Stimulated activated naive CD8-positive, alpha-beta T cell treated with anti-CD3 and anti-CD28 coated beads, Interleukin-15, Interleukin-2, amounts not matched to agents 100 ng/mL and 50 ng/mL, for 24 hours (primary cell): ENCODE results near the gene ACTC1.
"Not testable (repeated sequence)": the region's sequence is repeated elsewhere in the genome, so short reads cannot be mapped to it uniquely, and the experiment has no call there.

Source experiments
- H3K27ac Mint-ChIP-seq: one replicate; pipeline ENCODE4 v1.8.0; 2021; ENCODE audit warnings: mild to moderate bottlenecking, mixed read lengths
- H3K27me3 Mint-ChIP-seq: one replicate; pipeline ENCODE4 v1.8.0; 2021; ENCODE audit warnings: mixed read lengths
- H3K36me3 Mint-ChIP-seq: one replicate; pipeline ENCODE4 v1.8.0; 2021; ENCODE audit warnings: low read depth, mixed read lengths
- H3K4me1 Mint-ChIP-seq: one replicate; pipeline ENCODE4 v1.8.0; 2021; ENCODE audit warnings: low read depth, mixed read lengths
- H3K4me3 Mint-ChIP-seq: one replicate; pipeline ENCODE4 v1.8.0; 2021; ENCODE audit warnings: mild to moderate bottlenecking, mixed read lengths
- H3K9me3 Mint-ChIP-seq: one replicate; pipeline ENCODE4 v1.8.0; 2021; ENCODE audit warnings: mixed read lengths

ACTC1 gene

DNA sequence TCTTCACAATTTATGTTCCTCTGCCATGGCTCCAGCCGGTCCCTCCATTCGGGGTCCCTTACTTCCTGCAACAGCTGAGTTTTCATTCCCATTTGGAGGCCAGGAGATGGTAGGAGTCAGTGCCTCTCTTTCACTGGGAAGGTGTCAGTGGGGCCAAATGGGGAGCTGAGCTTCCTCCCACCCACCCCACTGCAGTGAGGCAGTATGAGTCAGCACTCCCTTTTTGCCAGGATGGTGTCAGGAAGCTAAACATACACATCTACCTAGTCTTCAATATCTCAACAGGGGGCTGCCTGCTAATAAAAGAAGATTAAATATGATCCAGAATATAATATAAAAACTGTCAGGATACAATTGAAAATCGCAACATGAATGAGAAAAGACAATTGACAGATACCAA, 12.7 kb upstream of the ACTC1 start:
- H3K36me3 Mint-ChIP-seq, result no peaks in the 10 kb centered on the region
- H3K4me3 Mint-ChIP-seq, result no peak overlapping the region
- peaks cover 32% of the 10 kb centered on the region for H3K27me3 Mint-ChIP-seq
- H3K27ac Mint-ChIP-seq, result no peak overlapping the region
- peaks cover 3% of the 10 kb centered on the region for H3K9me3 Mint-ChIP-seq
- peaks cover 6% of the 10 kb centered on the region for H3K4me1 Mint-ChIP-seq

DNA sequence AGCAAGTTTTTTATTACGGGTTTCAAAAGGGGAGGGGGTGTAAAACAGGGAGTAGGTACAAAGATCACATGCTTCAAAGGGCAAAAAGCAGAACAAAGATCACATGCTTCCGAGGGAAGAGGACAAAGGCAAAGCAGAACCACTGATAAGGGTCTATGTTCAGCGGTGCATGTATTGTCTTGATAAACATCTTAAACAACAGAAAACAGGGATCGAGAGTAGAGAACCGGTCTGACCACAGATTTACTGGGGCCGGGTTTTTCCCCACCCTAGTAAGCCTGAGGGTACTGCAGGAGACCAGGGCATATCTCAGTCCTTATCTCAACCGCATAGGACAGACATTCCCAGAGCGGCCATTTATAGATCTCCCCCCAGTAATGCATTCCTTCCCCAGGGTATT, 11.9 kb upstream of the ACTC1 start:
- peaks cover 28% of the 10 kb centered on the region for H3K27me3 Mint-ChIP-seq
- not testable (repeated sequence) for H3K9me3 Mint-ChIP-seq, H3K36me3 Mint-ChIP-seq, H3K27ac Mint-ChIP-seq, H3K4me3 Mint-ChIP-seq, H3K4me1 Mint-ChIP-seq

DNA sequence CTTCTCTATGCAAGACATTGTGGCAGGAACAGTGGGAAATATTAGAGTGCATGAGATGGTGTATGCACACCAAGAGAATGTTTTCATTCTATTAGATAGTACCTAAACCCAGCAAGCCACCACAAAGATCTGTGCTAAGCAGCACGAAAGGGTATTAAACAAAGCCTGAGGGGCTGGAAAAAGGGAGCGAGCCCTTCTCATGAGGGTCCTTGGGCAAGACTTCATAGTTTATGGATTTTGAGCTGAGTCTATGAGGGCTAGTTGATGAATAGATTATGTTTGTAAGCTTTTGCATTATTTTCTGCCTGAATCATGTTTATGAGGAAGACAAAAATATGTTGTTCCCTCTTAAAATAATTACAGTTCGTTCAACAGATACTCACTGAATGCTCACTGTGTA, 9.4 kb upstream of the ACTC1 start:
- Mint-ChIP-seq H3K36me3 (no peaks in the 10 kb centered on the region), H3K27ac (no peak overlapping the region), H3K9me3 (peaks cover 3% of the 10 kb centered on the region), H3K4me1 (peaks cover 6% of the 10 kb centered on the region), H3K4me3 (no peak overlapping the region), H3K27me3 (peaks cover 26% of the 10 kb centered on the region)

DNA sequence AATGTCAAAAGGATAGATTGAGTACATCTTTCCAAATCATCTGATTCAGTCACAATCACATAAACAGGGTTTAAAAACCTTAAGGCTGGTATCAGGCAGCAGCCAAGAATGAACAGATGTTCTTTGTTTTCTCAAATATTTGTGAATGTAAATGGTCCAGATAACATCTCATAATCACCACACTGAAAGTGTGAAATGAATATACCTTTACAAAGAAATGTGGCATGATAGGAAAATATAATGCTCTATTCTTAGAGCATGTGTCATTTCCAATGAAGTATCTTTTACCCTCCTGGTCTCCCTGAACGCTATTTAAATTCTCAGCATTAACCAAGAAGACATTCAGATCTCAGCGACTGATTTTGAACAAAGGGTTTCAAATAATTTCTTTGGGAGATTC, 8.8 kb upstream of the ACTC1 start:
- H3K4me3 Mint-ChIP-seq, result no peak overlapping the region
- peaks cover 3% of the 10 kb centered on the region for H3K9me3 Mint-ChIP-seq
- H3K27ac Mint-ChIP-seq, result no peak overlapping the region
- peaks cover 6% of the 10 kb centered on the region for H3K4me1 Mint-ChIP-seq
- no peaks in the 10 kb centered on the region for H3K36me3 Mint-ChIP-seq
- peaks cover 31% of the 10 kb centered on the region for H3K27me3 Mint-ChIP-seq

DNA sequence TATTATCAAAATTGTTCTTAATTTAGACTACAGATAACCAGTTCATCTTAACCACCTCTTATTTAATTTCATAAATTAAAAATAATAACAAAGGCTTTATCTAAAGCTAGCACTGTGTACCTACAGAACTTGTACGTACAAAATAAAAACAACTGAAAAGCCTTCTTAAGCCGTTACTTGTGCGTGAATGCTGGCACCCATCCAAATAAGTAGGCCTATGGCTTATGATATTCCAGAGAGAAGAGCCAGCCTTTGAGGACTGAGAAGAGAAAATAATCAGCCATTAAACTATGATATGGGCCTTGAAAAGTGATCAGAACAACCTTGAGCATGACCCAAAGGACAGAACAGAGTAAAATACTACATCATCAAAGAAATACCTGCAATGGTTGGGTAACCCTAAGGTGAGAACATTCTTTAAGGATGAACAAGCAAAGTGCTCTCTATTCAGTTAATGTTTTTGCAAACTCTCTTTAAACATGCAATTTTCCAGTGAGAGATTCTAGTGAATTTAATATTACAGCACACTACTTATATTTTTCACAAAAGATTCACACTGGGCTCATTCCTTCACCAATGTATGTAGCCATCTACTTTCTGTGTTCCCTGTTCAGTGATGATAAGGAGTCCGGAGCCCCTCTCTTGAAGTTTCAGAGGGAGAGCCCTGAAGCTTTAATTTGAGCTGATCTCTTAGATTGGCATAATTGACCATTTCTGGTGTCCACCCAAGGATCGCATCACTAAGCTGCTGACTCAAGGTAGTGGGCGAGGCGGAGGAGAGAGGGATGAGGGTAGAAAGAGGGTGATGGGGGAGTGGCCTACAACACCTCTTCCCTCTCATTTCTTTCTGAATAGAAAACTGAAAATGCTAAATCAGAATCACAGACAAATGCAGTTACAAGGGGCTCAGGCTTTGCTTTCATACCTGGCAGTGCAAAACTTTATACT, 7.7 kb upstream of the ACTC1 start:
- Mint-ChIP-seq H3K36me3 (no peaks in the 10 kb centered on the region), H3K9me3 (peaks cover 3% of the 10 kb centered on the region), H3K4me1 (peaks cover 6% of the 10 kb centered on the region), H3K27me3 (peaks cover 36% of the 10 kb centered on the region), H3K27ac (no peak overlapping the region), H3K4me3 (no peak overlapping the region)

DNA sequence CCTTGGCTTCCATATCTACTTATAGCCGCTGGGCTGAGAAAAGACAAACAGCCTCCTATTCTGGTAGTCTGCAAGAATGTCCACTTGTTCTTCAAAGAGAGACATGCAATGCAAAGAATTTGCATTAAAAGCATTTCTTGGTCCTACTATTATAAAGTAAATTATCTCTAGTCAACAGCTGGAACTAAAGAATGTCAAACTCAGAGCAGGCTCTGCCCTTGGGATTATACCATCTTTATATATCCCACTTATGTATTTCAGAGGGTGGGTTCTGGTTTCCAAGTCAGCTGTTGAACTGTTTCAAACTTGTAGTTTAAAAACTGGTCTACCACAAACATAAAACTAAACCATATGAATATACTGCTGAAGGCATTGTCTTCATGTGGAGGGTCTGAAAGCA, 7.0 kb upstream of the ACTC1 start:
- H3K9me3 Mint-ChIP-seq, result peaks cover 3% of the 10 kb centered on the region

DNA sequence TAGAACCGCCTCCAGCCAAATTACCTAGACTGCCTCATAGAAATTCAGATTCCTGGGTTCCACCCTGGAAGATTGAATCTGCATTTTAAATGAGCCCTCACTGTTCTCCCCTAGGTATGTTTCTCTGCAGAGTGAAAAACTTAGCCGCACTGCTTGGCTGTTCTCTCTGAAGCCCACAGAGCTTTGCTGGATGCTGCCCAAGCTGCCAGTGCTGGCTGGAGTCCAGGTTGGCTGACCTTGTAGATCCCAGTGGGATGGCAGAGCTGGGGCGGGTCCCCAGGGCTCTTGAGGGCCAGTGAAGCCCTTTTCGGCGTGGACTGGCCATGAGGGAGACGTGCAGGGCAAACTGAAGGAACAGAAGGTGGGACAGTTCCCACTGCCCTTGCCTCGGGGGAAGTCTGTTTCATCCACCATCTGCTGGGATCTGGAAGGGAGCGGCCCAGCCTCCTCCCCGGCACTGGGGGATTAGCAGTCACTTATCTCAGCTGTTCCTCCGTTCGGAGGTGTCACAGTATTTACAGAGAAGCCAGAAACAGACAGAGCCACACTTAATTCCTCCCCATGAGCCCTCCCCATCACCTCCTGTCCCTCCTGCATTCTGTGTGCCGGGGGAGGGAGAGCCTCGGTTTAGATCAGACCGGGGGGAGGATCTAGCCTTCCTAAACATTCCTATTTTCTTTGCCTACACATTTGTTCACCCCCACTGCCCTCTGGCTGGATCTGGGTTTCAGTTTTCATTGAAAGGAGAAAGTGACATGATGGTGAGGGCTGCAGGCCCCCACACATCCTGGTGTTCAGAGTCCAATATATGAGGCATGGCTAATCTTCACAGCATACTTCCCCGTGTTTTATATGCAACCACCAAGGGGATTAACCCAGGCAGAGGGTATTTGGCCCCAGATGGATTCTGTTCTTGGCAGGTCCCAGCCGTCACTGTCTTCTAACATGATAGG, 4.1 kb upstream of the ACTC1 start:
- Mint-ChIP-seq H3K9me3 (no peaks in the 10 kb centered on the region), H3K4me1 (peaks cover 6% of the 10 kb centered on the region), H3K36me3 (no peaks in the 10 kb centered on the region), H3K27ac (no peak overlapping the region), H3K4me3 (no peak overlapping the region), H3K27me3 (peaks cover 40% of the 10 kb centered on the region)

More for the DNA sequence above, 7.0 kb upstream of the ACTC1 start:
- H3K4me3 Mint-ChIP-seq, result no peak overlapping the region
- H3K4me1 Mint-ChIP-seq, result peaks cover 6% of the 10 kb centered on the region
- peaks cover 40% of the 10 kb centered on the region for H3K27me3 Mint-ChIP-seq
- no peak overlapping the region for H3K27ac Mint-ChIP-seq
- H3K36me3 Mint-ChIP-seq, result no peaks in the 10 kb centered on the region

DNA sequence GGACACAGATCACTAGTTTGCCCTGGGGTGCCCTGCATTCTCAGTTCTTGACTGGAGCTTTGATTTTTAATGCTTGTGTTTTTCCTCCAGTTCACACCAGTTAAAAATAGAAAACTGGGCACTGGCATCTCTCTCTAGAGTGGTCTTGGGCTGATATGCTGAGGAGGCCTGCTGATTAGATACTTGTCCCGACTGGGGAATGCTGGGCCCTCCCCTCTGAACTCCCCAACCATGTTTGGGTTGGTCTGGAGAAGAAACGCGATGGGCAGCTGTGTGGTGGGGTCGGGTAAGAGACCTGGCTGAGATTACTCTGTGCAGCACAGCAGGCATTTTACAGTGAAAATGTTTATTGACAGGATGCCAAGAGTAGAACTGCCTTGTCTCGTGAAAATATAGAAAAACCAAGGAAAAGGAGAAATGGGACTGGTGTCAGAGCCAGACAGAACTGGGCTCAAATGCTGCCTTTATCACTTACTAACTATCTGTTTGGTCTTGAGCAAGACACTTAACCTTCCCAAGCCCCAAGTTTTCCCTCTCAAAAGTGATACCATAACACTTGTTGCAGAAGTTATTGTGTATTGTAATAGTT, 1.6 kb upstream of the ACTC1 start:
- H3K4me1 Mint-ChIP-seq, result no peaks in the 10 kb centered on the region
- H3K36me3 Mint-ChIP-seq, result no peaks in the 10 kb centered on the region
- no peak overlapping the region for H3K4me3 Mint-ChIP-seq
- H3K27ac Mint-ChIP-seq, result no peak overlapping the region
- H3K27me3 Mint-ChIP-seq, result peaks cover 64% of the 10 kb centered on the region
- no peaks in the 10 kb centered on the region for H3K9me3 Mint-ChIP-seq

DNA sequence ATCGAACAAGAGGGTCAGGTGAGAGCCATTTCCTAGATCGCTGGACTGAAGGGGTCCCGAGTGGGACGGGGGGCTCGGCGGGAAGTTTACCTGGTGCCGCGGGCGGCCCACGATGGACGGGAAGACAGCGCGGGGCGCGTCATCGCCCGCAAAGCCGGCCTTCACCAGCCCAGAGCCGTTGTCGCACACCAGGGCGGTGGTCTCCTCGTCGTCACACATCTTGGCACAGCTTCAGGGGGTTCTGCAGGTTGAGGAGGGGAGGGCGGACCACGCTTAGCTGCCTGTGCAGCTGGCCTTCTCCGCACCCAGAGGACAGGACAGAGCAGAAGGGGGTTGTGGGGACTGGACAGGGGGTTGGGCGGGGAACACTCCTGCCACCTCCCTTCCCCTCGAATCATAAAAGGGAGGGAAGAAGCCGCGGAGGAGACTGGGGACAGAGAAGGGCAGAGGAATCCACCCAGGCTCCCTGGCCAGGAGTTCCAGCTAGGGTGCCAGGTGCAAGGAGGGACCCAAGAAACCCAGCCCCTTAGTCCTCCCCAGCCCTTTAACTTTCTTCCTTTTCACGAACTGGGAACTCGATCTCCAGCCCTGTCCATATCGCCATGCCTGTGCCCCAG, 651 bp downstream of the ACTC1 start:
- Mint-ChIP-seq H3K36me3 (no peaks in the 10 kb centered on the region), H3K4me1 (no peaks in the 10 kb centered on the region), H3K4me3 (no peak overlapping the region), H3K9me3 (no peaks in the 10 kb centered on the region), H3K27ac (no peak overlapping the region), H3K27me3 (peaks cover 64% of the 10 kb centered on the region)

DNA sequence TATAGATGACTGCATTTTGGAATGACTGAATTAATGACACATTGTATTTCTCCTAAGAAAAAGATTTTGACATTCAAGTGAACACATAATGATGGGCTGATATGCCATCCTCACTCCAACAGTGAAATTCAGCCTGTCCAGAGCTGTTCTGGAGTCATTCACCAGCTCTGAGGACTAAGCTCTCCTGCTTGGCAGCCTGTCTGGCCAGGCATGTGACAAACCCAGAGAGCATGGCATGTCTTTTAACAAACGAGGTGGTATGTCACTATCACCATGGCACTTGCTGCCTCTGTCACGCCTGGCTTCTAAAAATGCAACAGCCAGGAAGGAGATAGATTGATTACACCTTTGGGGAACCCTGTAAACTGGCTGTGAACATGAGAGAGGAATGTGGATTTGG, 1.4 kb downstream of the ACTC1 start:
- H3K4me1 Mint-ChIP-seq, result no peaks in the 10 kb centered on the region

DNA sequence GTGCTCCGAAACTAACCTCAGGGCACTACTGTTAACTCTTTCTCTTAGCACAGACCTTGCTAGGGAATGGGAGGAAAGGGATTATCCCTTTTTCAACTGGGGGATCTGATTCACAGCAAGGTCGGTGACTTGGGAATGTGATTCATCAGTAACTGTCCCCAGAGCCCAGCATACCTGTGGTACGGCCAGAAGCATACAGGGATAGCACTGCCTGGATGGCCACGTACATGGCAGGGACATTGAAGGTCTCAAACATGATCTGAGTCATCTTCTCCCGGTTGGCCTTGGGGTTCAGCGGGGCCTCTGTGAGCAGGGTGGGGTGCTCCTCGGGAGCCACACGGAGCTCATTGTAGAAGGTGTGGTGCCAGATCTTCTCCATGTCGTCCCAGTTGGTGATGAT, 2.3 kb downstream of the ACTC1 start:
- Mint-ChIP-seq H3K4me1 (no peaks in the 10 kb centered on the region), H3K27ac (no peak overlapping the region), H3K27me3 (peaks cover 62% of the 10 kb centered on the region), H3K4me3 (no peak overlapping the region), H3K36me3 (no peaks in the 10 kb centered on the region), H3K9me3 (no peaks in the 10 kb centered on the region)

More for the DNA sequence above, 1.4 kb downstream of the ACTC1 start:
- Mint-ChIP-seq H3K4me3 (no peak overlapping the region), H3K27ac (no peak overlapping the region), H3K27me3 (peaks cover 64% of the 10 kb centered on the region), H3K36me3 (no peaks in the 10 kb centered on the region), H3K9me3 (no peaks in the 10 kb centered on the region)

DNA sequence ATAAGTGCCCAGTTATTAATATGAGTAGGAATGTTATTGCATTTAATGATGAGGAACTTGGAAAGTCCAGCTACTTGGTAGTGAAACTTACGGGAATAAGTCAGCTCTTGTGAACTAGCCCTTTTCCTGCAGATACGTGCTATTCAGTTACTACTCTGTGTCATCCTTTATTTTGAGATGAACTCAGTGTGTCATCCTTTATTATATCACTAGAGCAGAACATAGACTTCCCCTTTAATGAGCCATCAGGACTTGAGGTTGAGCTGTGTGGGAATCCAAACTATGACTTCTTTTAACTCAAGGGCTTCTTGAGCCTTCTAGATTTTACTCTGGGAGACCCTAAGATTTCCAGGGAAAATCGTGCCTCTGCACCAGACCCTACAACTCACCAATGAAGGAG, 3.6 kb downstream of the ACTC1 start:
- H3K36me3 Mint-ChIP-seq, result no peaks in the 10 kb centered on the region
- H3K9me3 Mint-ChIP-seq, result no peaks in the 10 kb centered on the region
- no peak overlapping the region for H3K27ac Mint-ChIP-seq
- H3K27me3 Mint-ChIP-seq, result peaks cover 52% of the 10 kb centered on the region
- no peaks in the 10 kb centered on the region for H3K4me1 Mint-ChIP-seq
- H3K4me3 Mint-ChIP-seq, result no peak overlapping the region

DNA sequence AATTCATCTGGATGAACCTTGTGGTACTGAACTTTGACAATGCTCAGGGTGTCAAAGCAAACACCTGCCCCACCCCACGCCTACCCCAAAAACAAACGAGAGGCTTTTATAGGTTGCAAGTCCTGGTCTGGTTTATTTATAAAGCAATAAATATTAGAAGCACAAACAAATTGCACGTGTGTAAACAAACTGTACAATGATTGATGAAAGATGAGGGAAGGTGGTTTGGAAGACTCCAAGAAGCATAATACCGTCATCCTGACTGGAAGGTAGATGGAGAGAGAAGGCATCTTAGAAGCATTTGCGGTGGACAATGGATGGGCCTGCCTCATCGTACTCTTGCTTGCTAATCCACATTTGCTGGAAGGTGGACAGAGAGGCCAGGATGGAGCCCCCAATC, 5.2 kb downstream of the ACTC1 start:
- no peaks in the 10 kb centered on the region for H3K9me3 Mint-ChIP-seq
- H3K4me1 Mint-ChIP-seq, result no peaks in the 10 kb centered on the region
- no peak overlapping the region for H3K4me3 Mint-ChIP-seq
- H3K27me3 Mint-ChIP-seq, result peaks cover 50% of the 10 kb centered on the region
- H3K36me3 Mint-ChIP-seq, result no peaks in the 10 kb centered on the region
- no peak overlapping the region for H3K27ac Mint-ChIP-seq

DNA sequence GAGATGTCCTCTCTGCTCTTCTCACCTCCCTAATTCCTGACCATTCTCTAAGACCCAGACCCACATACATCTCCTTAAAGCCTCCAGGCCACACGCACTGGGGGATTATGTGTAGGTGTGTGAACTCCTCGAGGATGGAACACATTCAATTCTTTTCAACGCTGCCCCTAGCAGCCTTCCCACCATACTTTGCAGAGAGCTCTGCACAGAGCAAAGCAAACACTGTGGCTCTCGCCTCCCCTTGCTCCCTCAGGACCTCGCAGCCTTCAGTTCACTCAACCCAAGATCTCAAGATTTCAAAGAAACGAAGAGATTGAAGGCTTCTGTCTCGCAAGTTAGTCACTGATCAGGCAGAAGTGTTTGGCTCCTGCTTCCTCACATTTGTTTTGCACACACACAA, 6.0 kb downstream of the ACTC1 start:
- Mint-ChIP-seq H3K27me3 (peaks cover 42% of the 10 kb centered on the region), H3K27ac (no peak overlapping the region), H3K36me3 (no peaks in the 10 kb centered on the region), H3K4me1 (no peaks in the 10 kb centered on the region), H3K4me3 (no peak overlapping the region), H3K9me3 (no peaks in the 10 kb centered on the region)
